ENCODE data around the gene NTM.
"Not testable (repeated sequence)": the region's sequence is repeated elsewhere in the genome, so short reads cannot be mapped to it uniquely, and the experiment has no call there.

DNA sequence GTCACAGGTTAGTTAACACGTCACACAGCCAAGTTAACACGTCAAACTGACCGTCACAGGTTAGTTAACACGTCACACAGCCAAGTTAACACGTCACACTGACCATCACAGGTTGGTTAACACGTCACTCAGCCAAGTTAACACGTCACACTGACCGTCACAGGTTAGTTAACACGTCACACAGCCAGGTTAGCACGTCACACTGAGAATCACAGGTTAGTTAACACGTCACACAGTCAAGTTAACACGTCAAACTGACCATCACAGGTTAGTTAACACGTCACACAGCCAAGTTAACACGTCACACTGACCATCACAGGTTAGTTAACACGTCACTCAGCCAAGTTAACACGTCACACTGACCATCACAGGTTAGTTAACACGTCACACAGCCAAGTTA is 700.5 kb downstream of the NTM start:
- TF ChIP-seq POLR2A (IDR thresholded peaks at IDR 0.05): not testable (repeated sequence)
- TF ChIP-seq, protein P1, sequence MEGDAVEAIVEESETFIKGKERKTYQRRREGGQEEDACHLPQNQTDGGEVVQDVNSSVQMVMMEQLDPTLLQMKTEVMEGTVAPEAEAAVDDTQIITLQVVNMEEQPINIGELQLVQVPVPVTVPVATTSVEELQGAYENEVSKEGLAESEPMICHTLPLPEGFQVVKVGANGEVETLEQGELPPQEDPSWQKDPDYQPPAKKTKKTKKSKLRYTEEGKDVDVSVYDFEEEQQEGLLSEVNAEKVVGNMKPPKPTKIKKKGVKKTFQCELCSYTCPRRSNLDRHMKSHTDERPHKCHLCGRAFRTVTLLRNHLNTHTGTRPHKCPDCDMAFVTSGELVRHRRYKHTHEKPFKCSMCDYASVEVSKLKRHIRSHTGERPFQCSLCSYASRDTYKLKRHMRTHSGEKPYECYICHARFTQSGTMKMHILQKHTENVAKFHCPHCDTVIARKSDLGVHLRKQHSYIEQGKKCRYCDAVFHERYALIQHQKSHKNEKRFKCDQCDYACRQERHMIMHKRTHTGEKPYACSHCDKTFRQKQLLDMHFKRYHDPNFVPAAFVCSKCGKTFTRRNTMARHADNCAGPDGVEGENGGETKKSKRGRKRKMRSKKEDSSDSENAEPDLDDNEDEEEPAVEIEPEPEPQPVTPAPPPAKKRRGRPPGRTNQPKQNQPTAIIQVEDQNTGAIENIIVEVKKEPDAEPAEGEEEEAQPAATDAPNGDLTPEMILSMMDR (IDR thresholded peaks at IDR 0.05): not testable (repeated sequence)
